Mesothelial cell of epicardium (in vitro differentiated cells): ENCODE data around the gene IRX3. TPM values are rescaled to one million over a fixed set of nuclear protein-coding genes. Genes with fewer than 3 reads are reported as not detected.
"Not testable (repeated sequence)": the region's sequence is repeated elsewhere in the genome, so short reads cannot be mapped to it uniquely, and the experiment has no call there.

Experiments
- DNase-seq, 2 experiments: peaks; one replicate each; pipeline ENCODE4 v3.0.0; 2021; ENCODE audit warnings: low spot score in 2 of 2; ENCODE audit not compliant: unreplicated experiment in 2 of 2
- H3K27ac Mint-ChIP-seq: 2 replicates; pipeline ENCODE4 v1.8.0; 2021; ENCODE audit warnings: mixed read lengths
- H3K27me3 Mint-ChIP-seq: 2 replicates; pipeline ENCODE4 v1.8.0; 2021; ENCODE audit warnings: low read depth, mixed read lengths
- H3K36me3 Mint-ChIP-seq: 2 replicates; pipeline ENCODE4 v1.8.0; 2021; ENCODE audit warnings: mixed read lengths
- H3K4me1 Mint-ChIP-seq: 2 replicates; pipeline ENCODE4 v1.8.0; 2021; ENCODE audit warnings: mixed read lengths
- H3K4me3 Mint-ChIP-seq: 2 replicates; pipeline ENCODE4 v1.8.0; 2021; ENCODE audit warnings: mild to moderate bottlenecking, moderate library complexity, mixed read lengths
- H3K9me3 Mint-ChIP-seq: 2 replicates; pipeline ENCODE4 v1.8.0; 2021; ENCODE audit warnings: mixed read lengths
- total RNA-seq: library from RNA; stranded (reverse); gene quantifications from 3 replicates; pipeline ENCODE4 v1.2.1, GENCODE V29; 2021
- TF ChIP-seq, protein P1 (sequence below): fragments of 200-600 bp; sonication (generic); IDR thresholded peaks from one replicate; pipeline ENCODE4 v1.5.0; 2021; ENCODE audit warnings: antibody characterized with exemption; ENCODE audit not compliant: unreplicated experiment

IRX3 gene
- total RNA-seq, 1 donor from 2014 or later = 45.2 TPM

DNA sequence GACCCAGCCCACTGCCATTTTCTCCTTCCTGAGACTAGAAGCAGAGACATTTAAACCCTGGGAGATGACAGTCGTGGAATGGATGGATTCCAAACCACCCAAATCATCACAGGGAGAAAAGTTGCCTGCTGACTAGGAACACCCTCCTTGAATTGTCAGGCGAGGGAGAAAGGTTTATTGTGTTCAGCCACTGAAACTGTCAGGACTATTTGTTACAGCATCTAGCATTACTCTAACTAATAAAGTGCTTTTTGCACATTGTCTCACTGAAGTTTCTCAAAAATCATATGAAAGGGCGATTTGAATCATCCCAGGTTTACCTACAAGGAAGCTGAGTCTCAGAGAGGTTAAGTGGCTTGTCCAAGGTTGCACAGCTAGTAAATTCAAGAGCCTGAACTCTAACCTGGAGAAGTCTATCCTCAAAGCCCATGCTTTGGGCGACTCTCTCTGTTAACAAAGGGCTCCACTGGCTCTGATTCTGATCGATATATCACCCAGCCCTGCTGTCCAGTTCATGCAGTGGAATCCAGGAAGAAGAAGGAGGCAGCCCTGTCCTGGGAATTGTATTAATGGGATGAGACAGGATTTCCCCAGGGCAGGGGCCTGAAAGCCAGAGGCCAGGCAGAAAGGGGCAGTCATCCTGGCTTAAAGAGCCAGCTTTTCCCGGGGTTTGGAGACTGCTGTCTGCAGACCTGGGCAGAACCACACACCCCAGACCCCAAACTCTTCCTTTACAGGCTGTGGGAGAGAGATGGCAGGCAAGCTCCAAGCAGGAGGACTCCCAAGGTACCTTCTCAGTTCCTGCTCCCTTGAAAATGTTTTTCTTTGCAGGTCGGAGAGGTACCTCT, 37.5 kb downstream of the IRX3 start:
- Mint-ChIP-seq H3K4me3 (no peak overlapping the region), H3K27me3 (no peaks in the 10 kb centered on the region), H3K36me3 (no peaks in the 10 kb centered on the region), H3K4me1 (peaks cover 10% of the 10 kb centered on the region), H3K9me3 (peaks cover 6% of the 10 kb centered on the region), H3K27ac (no peak overlapping the region)
- peak in 1 of 2 experiments; percentile 6 for DNase-seq
- TF ChIP-seq, protein P1, sequence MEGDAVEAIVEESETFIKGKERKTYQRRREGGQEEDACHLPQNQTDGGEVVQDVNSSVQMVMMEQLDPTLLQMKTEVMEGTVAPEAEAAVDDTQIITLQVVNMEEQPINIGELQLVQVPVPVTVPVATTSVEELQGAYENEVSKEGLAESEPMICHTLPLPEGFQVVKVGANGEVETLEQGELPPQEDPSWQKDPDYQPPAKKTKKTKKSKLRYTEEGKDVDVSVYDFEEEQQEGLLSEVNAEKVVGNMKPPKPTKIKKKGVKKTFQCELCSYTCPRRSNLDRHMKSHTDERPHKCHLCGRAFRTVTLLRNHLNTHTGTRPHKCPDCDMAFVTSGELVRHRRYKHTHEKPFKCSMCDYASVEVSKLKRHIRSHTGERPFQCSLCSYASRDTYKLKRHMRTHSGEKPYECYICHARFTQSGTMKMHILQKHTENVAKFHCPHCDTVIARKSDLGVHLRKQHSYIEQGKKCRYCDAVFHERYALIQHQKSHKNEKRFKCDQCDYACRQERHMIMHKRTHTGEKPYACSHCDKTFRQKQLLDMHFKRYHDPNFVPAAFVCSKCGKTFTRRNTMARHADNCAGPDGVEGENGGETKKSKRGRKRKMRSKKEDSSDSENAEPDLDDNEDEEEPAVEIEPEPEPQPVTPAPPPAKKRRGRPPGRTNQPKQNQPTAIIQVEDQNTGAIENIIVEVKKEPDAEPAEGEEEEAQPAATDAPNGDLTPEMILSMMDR = no peak

DNA sequence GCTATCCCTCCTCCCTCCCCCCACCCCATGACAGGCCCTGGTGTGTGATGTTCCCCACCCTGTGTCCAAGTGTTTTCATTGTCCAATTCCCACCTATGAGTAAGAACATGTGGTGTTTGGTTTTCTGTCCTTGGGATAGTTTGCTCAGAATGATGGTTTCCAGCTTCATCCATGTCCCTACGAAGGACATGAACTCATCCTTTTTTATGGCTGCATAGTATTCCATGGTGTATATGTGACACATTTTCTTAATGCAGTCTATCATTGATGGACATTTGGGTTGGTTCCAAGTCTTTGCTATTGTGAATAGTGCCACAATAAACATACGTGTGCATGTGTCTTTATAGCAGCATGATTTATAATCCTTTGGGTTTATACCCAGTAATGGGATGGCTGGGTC, 38.9 kb downstream of the IRX3 start:
- not testable (repeated sequence) for H3K36me3 Mint-ChIP-seq, H3K9me3 Mint-ChIP-seq, H3K4me3 Mint-ChIP-seq, H3K27ac Mint-ChIP-seq, H3K27me3 Mint-ChIP-seq, DNase-seq
- H3K4me1 Mint-ChIP-seq = peaks cover 12% of the 10 kb centered on the region

DNA sequence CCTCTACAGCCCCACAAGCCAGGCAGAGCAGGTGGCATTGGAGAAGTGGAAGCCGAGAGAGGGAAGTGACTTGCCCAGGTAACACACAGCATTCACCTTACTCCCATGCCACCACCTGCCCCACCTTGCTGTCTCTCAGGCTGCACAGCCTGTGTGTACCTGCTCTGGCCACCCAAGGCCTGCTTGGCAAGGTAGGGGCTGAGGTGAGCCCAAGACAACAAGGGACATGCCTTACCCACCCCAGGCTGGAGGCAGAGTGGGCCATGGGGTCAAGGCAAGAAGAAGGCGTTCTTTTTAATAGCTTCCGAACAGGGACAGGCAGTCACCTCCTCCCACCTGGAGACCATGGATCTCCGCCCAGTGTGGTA, 40.1 kb downstream of the IRX3 start:
- no peak overlapping the region for H3K4me3 Mint-ChIP-seq
- TF ChIP-seq, protein P1 = no peak
- peaks cover 12% of the 10 kb centered on the region for H3K4me1 Mint-ChIP-seq
- H3K9me3 Mint-ChIP-seq = peaks cover 6% of the 10 kb centered on the region
- no peaks in the 10 kb centered on the region for H3K27me3 Mint-ChIP-seq
- H3K36me3 Mint-ChIP-seq = no peaks in the 10 kb centered on the region
- H3K27ac Mint-ChIP-seq = no peak overlapping the region
- peak in 1 of 2 experiments; percentile 14 for DNase-seq

DNA sequence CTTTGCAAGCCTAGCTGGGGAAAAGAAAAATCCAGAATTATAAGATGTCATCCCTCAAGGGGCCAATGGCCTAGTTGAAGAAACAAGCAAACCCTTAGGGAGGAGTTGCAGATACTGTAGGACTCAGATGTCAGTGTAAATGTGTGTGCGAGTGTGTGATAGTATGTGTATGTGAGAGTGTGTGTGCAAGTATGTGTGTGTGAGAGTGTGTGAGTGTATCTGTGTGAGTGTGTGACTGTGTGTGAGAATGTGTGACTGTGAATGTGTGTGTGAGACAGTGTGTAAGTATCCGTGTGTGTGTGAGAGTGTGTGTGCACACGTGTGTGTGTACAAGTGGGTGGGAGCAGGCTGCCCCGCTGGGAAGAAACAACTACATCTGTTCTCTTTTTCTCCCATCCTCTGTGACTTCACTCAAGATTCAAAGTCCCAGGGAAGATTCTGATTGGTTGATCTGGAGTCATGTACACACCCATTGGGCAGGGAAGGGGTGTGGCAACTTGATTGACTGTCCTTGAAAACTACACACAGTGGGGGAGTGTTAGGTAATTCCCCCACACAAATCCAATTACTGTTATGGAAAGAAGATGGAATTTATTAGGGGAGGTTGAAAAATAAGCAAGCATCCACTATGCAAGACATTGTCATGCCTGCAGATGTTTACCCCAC, 40.7 kb downstream of the IRX3 start:
- H3K4me1 Mint-ChIP-seq = peaks cover 13% of the 10 kb centered on the region
- H3K27ac Mint-ChIP-seq = no peak overlapping the region
- TF ChIP-seq, protein P1 = no peak
- peak in 1 of 2 experiments; percentile 3 for DNase-seq
- H3K4me3 Mint-ChIP-seq = no peak overlapping the region
- H3K36me3 Mint-ChIP-seq = no peaks in the 10 kb centered on the region
- no peaks in the 10 kb centered on the region for H3K27me3 Mint-ChIP-seq
- H3K9me3 Mint-ChIP-seq = peaks cover 6% of the 10 kb centered on the region

DNA sequence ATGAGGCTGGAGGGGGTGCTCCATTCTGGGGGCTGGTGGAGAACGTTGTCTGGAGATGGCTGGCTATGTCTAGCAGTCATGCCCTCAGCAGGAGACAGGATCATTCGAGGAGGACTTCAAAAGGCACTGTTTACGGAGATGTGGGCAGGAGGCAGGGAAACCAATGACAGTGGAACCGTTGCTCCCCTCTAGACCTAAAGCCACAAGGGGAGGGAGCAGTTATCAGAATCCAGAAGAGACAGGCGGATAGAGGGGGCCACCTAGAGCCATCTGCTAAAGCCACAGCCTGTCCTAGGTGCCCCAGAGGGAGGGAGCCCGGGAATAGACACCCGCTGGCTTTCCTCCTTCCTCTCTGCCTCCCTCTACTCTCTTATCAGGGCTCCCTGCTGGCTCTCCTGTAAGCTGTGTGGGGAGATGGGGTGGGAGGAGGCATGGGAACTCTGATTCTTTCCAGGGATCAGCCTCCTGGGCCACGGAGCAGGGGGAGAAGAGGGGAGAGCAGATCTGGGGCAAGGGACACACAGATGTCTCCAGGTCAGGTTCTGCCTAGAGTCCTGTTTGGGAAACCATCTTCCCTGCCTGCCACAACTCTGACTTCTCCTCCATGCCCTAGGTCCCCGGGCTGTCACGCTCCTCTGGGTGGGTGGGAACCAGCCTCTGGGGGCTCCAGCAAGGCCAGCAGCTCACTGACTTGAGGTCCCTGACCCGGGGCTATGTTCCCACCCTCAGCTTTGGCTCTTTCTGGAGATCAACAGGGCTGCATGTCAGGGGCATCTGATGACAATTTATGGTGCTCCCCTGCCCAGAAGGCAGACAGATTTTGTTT, 42.3 kb downstream of the IRX3 start:
- Mint-ChIP-seq H3K36me3 (no peaks in the 10 kb centered on the region), H3K4me1 (peaks cover 16% of the 10 kb centered on the region)
- TF ChIP-seq, protein P1 = no peak

DNA sequence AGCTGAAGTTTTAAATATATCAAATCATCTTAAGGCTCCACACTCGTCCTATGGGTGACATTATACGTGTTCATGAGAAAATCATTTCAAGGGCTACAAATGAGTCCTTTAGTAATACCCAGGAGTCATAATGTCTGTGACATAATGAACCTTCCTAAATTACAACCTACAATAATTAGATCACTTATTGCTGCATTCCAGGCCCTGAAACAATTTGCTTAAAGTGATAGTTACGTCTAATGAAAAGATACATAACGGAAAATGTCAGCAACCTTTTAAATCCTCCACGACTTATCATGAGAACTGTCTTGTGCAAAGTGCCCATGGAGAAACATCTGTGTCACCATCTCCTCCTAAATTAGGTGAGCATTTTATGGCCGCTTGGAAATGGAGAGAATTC, 43.4 kb downstream of the IRX3 start:
- TF ChIP-seq, protein P1 = no peak
- peaks cover 16% of the 10 kb centered on the region for H3K4me1 Mint-ChIP-seq

More for the DNA sequence above, 42.3 kb downstream of the IRX3 start:
- Mint-ChIP-seq H3K27me3 (no peaks in the 10 kb centered on the region), H3K9me3 (peaks cover 6% of the 10 kb centered on the region), H3K27ac (no peak overlapping the region), H3K4me3 (no peak overlapping the region)
- DNase-seq = peak in 1 of 2 experiments; percentile 31

More for the DNA sequence above, 43.4 kb downstream of the IRX3 start:
- Mint-ChIP-seq H3K4me3 (no peak overlapping the region), H3K27me3 (no peaks in the 10 kb centered on the region), H3K27ac (no peak overlapping the region), H3K9me3 (peaks cover 6% of the 10 kb centered on the region), H3K36me3 (no peaks in the 10 kb centered on the region)
- no peak for DNase-seq
